Choroid plexus epithelial cell (primary cell): Measurements from ENCODE around the gene FNDC3B.
"Not testable (repeated sequence)": the region's sequence is repeated elsewhere in the genome, so short reads cannot be mapped to it uniquely, and the experiment has no call there.

Source experiments
- DNase-seq: peaks from one replicate; pipeline ENCODE4 v3.0.0-alpha.2; 2010; ENCODE audit warnings: low read depth
- H3K4me3 ChIP-seq: 2 replicates; pipeline ENCODE4 v1.5.1; 2011; ENCODE audit warnings: low read depth, mild to moderate bottlenecking, control low read depth, low read length, moderate library complexity
- TF ChIP-seq, protein P1 (sequence below): conservative IDR thresholded peaks from 2 replicates; pipeline ENCODE4 v1.5.1; 2011; ENCODE audit warnings: low read depth, mild to moderate bottlenecking, control low read depth, inconsistent platforms, low read length, moderate library complexity

The FNDC3B gene

DNA sequence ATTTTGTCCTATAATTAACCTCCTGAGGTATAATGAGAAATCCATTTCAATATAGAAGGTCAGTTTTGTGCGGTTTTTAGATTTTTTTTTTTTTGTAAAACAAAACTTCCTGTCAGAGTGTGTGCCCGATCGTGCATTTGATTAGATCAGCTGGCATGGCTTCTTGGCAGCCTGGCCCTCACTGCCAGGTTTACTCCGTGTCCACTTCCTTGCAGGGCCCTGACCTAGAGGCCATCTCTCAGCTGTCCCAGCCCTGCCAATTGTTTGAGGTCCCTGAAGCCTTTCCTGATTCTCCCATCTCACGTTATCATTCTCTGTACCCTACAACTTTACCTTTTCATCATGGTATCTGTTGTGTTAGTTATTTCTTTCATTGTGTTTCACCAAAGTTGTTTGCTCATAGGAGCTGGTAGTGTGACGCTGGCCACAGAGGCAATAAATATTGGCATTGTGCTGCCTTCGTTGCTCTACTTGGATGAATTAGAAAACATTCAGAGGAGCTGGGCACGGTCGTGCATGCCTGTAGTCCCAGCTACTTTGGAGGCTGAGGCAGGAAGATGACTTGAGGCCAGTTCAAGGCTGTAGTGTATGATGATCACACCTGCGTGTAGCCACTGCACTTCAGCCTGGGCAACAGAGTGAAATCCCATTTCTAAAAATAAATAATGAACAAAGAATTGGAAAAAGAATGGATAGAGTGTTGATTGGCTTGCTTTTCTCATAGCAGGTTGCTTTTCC, 206.9 kb downstream of the FNDC3B start:
- H3K4me3 ChIP-seq, result no peak overlapping the region
- TF ChIP-seq, protein P1, sequence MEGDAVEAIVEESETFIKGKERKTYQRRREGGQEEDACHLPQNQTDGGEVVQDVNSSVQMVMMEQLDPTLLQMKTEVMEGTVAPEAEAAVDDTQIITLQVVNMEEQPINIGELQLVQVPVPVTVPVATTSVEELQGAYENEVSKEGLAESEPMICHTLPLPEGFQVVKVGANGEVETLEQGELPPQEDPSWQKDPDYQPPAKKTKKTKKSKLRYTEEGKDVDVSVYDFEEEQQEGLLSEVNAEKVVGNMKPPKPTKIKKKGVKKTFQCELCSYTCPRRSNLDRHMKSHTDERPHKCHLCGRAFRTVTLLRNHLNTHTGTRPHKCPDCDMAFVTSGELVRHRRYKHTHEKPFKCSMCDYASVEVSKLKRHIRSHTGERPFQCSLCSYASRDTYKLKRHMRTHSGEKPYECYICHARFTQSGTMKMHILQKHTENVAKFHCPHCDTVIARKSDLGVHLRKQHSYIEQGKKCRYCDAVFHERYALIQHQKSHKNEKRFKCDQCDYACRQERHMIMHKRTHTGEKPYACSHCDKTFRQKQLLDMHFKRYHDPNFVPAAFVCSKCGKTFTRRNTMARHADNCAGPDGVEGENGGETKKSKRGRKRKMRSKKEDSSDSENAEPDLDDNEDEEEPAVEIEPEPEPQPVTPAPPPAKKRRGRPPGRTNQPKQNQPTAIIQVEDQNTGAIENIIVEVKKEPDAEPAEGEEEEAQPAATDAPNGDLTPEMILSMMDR, result no peak
- no peak for DNase-seq

DNA sequence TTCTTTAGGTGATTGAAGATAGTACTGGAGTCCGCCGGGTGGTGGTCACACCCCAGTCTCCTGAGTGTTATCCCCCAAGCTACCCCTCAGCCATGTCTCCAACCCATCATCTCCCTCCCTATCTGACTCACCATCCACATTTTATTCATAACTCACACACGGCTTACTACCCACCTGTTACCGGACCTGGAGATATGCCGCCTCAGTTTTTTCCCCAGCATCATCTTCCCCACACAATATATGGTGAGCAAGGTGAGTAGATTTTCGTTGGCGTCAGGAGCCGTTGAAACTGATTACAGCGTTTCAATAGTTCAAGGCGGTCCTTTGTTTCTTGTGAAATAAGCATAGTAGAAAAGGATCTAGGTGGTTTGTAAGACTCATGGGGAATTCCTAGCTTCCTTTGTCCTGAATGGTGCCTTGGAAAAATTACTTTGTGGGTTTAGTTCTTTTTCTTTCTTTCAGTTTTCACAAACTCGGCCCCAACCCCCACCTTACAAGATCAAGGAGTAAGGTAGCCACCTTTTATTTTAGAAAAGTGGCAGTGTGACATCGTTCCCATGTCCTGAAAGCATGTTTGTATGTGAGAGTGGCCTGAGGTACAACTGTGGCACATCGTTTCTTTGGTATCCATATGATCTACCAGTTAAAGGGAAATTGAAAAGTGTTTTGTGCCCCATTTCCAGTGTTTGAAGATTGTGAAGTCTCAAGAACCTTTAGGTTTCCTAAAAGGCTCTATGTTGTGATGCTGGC, 208.3 kb downstream of the FNDC3B start:
- DNase-seq, result no peak
- H3K4me3 ChIP-seq, result no peak overlapping the region
- TF ChIP-seq, protein P1, result no peak

DNA sequence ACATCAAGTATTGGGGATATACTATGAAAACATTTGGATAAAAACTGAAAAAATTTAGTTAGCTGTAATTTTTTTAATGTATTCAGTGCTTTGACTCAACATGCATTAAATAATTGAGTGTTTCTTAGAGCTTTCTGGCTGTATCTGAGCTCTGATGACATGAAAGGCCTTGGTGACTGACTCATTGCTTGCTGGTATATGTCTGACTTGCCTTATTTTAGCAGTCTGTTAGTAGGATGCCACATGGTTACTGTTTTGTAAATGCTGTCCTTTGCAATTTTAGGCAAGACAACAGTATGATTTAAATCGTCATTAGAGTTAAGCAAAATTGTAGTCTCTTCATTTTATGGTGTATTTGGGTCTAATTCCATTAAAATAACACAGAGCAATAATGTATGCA, 209.7 kb downstream of the FNDC3B start:
- peak; percentile 56 for DNase-seq
- no peak overlapping the region for H3K4me3 ChIP-seq
- TF ChIP-seq, protein P1, result no peak

DNA sequence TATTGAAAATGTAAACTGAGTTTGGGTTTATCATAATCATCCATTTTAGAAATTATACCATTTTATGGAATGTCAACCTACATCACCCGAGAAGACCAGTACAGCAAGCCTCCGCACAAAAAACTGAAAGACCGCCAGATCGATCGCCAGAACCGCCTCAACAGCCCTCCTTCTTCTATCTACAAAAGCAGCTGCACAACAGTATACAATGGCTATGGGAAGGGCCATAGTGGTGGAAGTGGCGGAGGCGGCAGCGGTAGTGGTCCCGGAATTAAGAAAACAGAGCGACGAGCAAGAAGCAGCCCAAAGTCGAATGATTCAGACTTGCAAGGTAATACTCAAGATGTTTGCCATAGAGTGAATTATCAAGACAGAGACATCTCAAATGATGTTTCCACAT, 211.8 kb downstream of the FNDC3B start:
- TF ChIP-seq, protein P1, result no peak
- H3K4me3 ChIP-seq, result no peak overlapping the region
- no peak for DNase-seq

DNA sequence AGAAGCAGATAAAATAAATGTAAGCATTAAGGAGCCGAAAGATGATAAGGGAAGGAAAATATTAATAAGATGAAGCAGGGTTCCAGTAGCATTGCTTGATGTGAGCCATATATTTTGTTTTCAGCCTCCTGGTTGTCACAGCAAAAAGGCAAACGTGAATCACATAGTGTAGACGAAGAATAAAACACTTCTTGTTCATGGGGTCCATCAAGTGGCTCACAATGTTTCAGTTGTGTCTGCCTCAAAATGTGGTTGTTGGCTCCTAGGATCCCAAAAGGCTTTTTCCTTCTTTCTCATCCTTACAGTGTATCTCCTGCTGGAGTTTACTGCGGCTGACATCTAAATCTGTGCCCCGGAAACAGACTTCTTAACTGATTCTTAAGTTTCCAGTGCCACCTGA, 213.8 kb downstream of the FNDC3B start:
- DNase-seq, result no peak
- TF ChIP-seq, protein P1, result no peak
- no peak overlapping the region for H3K4me3 ChIP-seq

DNA sequence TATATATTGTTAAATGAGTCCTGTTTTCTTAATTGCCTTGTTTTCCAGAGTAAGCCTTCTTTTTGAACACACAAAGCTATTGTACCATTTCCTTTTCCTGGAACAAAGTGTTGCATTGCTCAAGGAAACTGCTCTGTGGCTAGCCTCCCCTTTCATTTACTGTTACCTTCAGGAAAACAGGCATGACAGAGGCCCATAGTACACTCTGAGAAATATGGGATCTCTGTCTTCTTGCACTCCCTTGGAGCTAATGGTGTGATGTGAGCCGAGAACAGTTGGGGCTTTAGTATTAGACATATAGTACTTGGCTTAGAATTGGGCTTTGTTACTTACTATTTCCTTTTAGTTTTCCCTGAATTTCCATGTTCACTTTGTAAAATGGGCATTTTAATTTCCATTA, 215.2 kb downstream of the FNDC3B start:
- TF ChIP-seq, protein P1, result no peak
- no peak for DNase-seq

DNA sequence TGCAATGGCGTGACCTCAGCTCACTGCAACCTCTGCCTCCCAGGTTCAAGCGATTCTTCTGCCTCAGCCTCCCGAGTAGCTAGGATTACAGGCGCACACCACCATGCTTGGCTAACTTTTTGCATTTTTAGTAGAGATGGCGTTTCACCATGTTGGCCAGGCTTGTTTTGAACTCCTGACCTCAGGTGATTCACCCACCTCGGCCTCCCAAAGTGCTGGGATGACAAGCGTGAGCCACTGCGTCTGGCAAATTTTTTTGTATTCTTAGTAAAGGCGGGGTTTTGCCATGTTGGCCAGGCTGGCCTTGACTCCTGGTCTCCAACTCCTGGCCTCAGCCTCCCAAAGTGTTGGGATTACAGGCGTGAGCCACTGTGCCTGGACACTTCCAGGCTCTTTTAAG, 215.9 kb downstream of the FNDC3B start:
- H3K4me3 ChIP-seq, DNase-seq: not testable (repeated sequence)

More for the DNA sequence above, 215.2 kb downstream of the FNDC3B start:
- H3K4me3 ChIP-seq, result no peak overlapping the region
